PC-3 (cell line): ENCODE data around the gene PCDHGB1. TPM values are rescaled to one million over a fixed set of nuclear protein-coding genes. Genes with fewer than 3 reads are reported as not detected.
"Not testable (repeated sequence)": the region's sequence is repeated elsewhere in the genome, so short reads cannot be mapped to it uniquely, and the experiment has no call there.

ENCODE experiments used
- ATAC-seq: fragments of 200-7000 bp; cut with Tn5 transposase; 2 replicates; pipeline ENCODE4 v1.9.1; 2020; ENCODE audit warnings: mild to moderate bottlenecking, moderate library complexity
- BruUV-seq: library from RNA; stranded (reverse); fragments of 400-500 nt; replicated peaks from 2 replicates; lab custom pipeline; 2021; lab: Mats Ljungman, UMichigan
- CTCF ChIA-PET: fragments of 300-600 bp; sonication (Branson Sonifier 250); formaldehyde crosslinking; loops from one replicate; lab custom pipeline; 2022; ENCODE audit warnings: antibody characterized with exemption; lab: Charles Lee
- POLR2A ChIA-PET: fragments of 300-600 bp; sonication (Branson Sonifier 250); formaldehyde crosslinking; loops from one replicate; lab custom pipeline; 2022; ENCODE audit warnings: antibody characterized with exemption; ENCODE audit not compliant: unreplicated experiment; lab: Charles Lee
- DNase-seq: peaks from one replicate; pipeline ENCODE4 v3.0.0-alpha.2; 2015
- H2AFZ ChIP-seq: fragments of 300-600 bp; sonication (generic); 2 replicates; pipeline ENCODE4 v1.6.0; 2016; ENCODE audit warnings: antibody characterized with exemption, low read length
- H3F3A ChIP-seq: fragments of 300-600 bp; sonication (generic); one replicate; pipeline ENCODE4 v1.6.0; 2017; ENCODE audit warnings: antibody characterized with exemption, low read length, control low read depth, mild to moderate bottlenecking; ENCODE audit not compliant: unreplicated experiment
- H3K27ac ChIP-seq: fragments of 300-600 bp; sonication (generic); 2 replicates; pipeline ENCODE4 v1.5.1; 2016; ENCODE audit warnings: mild to moderate bottlenecking, low read length
- H3K27me3 ChIP-seq: fragments of 300-600 bp; sonication (generic); 2 replicates; pipeline ENCODE4 v1.6.1; 2016; ENCODE audit warnings: low read length, mixed read lengths
- H3K36me3 ChIP-seq: fragments of 300-600 bp; sonication (generic); 2 replicates; pipeline ENCODE4 v1.6.1; 2016; ENCODE audit warnings: low read depth, mixed run types, low read length, mixed read lengths
- H3K4me1 ChIP-seq: fragments of 300-600 bp; sonication (generic); 2 replicates; pipeline ENCODE4 v1.5.1; 2016; ENCODE audit warnings: low read length; ENCODE audit not compliant: insufficient read depth
- H3K4me2 ChIP-seq: fragments of 300-600 bp; sonication (generic); 2 replicates; pipeline ENCODE4 v1.6.0; 2016; ENCODE audit warnings: low read length
- H3K4me3 ChIP-seq: fragments of 300-600 bp; sonication (generic); 2 replicates; pipeline ENCODE4 v1.5.1; 2016; ENCODE audit warnings: mild to moderate bottlenecking, low read length, mixed read lengths
- H3K79me2 ChIP-seq: fragments of 300-600 bp; sonication (generic); 2 replicates; pipeline ENCODE4 v1.6.1; 2017; ENCODE audit warnings: low read length, mixed read lengths
- H3K9ac ChIP-seq: fragments of 300-600 bp; sonication (generic); 2 replicates; pipeline ENCODE4 v1.6.0; 2016; ENCODE audit warnings: mild to moderate bottlenecking, low read length
- H3K9me2 ChIP-seq: fragments of 300-600 bp; sonication (generic); replicated peaks from 2 replicates; pipeline ENCODE4 v1.6.1; 2016; ENCODE audit warnings: mixed run types, low read length, mixed read lengths
- H3K9me3 ChIP-seq: fragments of 300-600 bp; sonication (generic); 2 replicates; pipeline ENCODE4 v1.6.1; 2016; ENCODE audit warnings: low read length, mixed read lengths
- H4K20me1 ChIP-seq: fragments of 300-600 bp; sonication (generic); 2 replicates; pipeline ENCODE4 v1.6.1; 2016; ENCODE audit warnings: low read length, mixed read lengths
- EZH2 ChIP-seq: fragments of 300-600 bp; sonication (generic); IDR thresholded peaks from one replicate; pipeline ENCODE4 v1.6.1; 2017; ENCODE audit warnings: antibody characterized with exemption, mild to moderate bottlenecking, low read length; ENCODE audit not compliant: unreplicated experiment
- EZH2phosphoT487 ChIP-seq: fragments of 300-600 bp; sonication (generic); IDR thresholded peaks from 2 replicates; pipeline ENCODE4 v1.6.1; 2018; ENCODE audit warnings: mild to moderate bottlenecking, antibody characterized with exemption, low read length, borderline replicate concordance
- intact Hi-C: fragments of 100-400 bp; cut with micrococcal nuclease; formaldehyde crosslinking; loops from 2 replicates; pipeline ENCODE4 v1.9.0; 2023
- total RNA-seq: library from RNA; depleted of rRNA; stranded (reverse); fragments of >200 nt; gene quantifications from 2 replicates; pipeline ENCODE4 v1.2.3, GENCODE V29; 2014
- TF ChIP-seq, protein P1 (sequence below): fragments of 300-600 bp; sonication (generic); conservative IDR thresholded peaks from 2 replicates; pipeline ENCODE4 v1.5.1; 2017; ENCODE audit warnings: antibody characterized with exemption, low read depth, mild to moderate bottlenecking, low read length

PCDHGB1 gene
- total RNA-seq, 1 experiment from 2014 or later, result 0.04 TPM

DNA sequence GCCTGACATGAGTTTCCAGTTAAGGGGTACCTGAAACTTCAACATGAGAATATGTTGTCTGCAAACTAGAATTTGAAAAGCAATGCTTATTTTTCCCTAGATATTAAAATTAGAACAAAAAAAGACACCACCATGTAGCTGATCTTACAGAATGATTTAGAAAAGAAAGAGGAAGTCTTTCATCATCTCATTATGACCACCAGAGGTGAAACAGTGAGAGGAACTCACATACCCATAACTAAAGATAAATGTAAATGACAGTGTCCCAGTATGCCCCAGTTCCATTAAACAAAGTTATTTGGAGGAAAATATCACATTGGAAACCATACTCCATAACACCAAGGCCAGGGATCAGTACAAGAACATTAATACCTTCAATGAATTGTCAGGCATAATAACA, 36.2 kb upstream of the PCDHGB1 start:
- Histone ChIP-seq H2AFZ (no peak overlapping the region), H4K20me1 (no peaks in the 10 kb centered on the region), H3K9me3 (peaks cover 14% of the 10 kb centered on the region), H3K27ac (no peak overlapping the region), H3K4me1 (no peaks in the 10 kb centered on the region), H3K27me3 (no peaks in the 10 kb centered on the region), H3F3A (no peaks in the 10 kb centered on the region), H3K9ac (no peak overlapping the region), H3K36me3 (peaks cover 21% of the 10 kb centered on the region), H3K9me2 (no peaks in the 10 kb centered on the region), H3K79me2 (peaks cover 10% of the 10 kb centered on the region), H3K4me2 (no peak overlapping the region), H3K4me3 (no peak overlapping the region)
- TF ChIP-seq EZH2 (no peak), EZH2phosphoT487 (no peak)
- TF ChIP-seq, protein P1, sequence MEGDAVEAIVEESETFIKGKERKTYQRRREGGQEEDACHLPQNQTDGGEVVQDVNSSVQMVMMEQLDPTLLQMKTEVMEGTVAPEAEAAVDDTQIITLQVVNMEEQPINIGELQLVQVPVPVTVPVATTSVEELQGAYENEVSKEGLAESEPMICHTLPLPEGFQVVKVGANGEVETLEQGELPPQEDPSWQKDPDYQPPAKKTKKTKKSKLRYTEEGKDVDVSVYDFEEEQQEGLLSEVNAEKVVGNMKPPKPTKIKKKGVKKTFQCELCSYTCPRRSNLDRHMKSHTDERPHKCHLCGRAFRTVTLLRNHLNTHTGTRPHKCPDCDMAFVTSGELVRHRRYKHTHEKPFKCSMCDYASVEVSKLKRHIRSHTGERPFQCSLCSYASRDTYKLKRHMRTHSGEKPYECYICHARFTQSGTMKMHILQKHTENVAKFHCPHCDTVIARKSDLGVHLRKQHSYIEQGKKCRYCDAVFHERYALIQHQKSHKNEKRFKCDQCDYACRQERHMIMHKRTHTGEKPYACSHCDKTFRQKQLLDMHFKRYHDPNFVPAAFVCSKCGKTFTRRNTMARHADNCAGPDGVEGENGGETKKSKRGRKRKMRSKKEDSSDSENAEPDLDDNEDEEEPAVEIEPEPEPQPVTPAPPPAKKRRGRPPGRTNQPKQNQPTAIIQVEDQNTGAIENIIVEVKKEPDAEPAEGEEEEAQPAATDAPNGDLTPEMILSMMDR, result no peak
- ATAC-seq (no peak), DNase-seq (no peak)
- ChIA-PET POLR2A (no interaction called here), CTCF (no interaction called here)
- no TSS peak for BruUV-seq
- intact Hi-C loops, result no loop called here

DNA sequence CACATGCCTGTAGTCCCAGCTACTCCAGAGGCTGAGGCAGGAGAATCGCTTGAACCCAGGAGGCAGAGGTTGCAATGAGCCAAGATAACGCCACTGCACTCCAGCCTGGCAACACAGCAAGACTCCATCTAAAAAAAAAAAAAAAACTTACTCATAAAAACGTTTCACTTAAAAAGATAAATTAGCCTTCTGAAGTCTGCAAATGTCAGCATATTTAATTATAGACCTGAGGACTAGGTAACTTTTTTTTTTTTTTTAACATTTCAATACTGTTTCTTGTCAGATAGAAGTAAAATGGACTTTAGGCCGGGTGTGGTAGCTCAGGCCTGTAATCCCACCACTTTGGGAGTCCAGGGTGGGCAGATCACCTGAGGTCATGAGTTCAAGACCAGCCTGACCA, 32.9 kb upstream of the PCDHGB1 start:
- DNase-seq, H3K9ac ChIP-seq, H3F3A ChIP-seq, H3K4me3 ChIP-seq, H4K20me1 ChIP-seq, POLR2A ChIA-PET, CTCF ChIA-PET, H2AFZ ChIP-seq, ATAC-seq, H3K4me1 ChIP-seq, intact Hi-C loops, H3K27ac ChIP-seq, BruUV-seq, H3K4me2 ChIP-seq, H3K9me2 ChIP-seq, H3K27me3 ChIP-seq: not testable (repeated sequence)
- peaks cover 33% of the 10 kb centered on the region for H3K9me3 ChIP-seq
- H3K79me2 ChIP-seq, result peaks cover 28% of the 10 kb centered on the region
- peaks cover 36% of the 10 kb centered on the region for H3K36me3 ChIP-seq

DNA sequence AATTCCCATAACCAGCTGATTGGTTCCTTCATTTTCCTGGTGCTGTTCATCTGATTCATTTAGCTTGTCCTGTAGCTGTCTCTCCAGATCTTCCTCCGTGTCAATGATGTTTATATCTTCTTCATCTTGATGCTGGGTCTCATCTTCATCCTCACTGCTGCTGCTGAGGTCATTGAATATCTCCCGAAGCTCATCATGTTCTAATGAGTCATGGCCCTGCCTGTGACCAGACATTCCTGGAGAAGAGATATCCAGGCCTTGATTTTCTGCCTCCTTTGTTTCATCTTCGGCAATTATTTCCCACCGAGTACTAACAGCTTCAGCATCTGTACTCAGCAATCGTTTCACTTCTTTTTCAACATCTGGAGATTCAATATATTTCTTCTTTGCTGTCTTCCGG, 30.7 kb upstream of the PCDHGB1 start:
- no TSS peak for BruUV-seq
- H3K27ac ChIP-seq, result no peak overlapping the region
- TF ChIP-seq, protein P1, result no peak
- TF ChIP-seq EZH2 (no peak), EZH2phosphoT487 (no peak)
- no peaks in the 10 kb centered on the region for H3K27me3 ChIP-seq
- H3K4me2 ChIP-seq, result no peak overlapping the region
- ChIA-PET CTCF (no interaction called here), POLR2A (no interaction called here)
- no peaks in the 10 kb centered on the region for H3K4me1 ChIP-seq
- ATAC-seq (no peak), DNase-seq (no peak)
- H3F3A ChIP-seq, result no peaks in the 10 kb centered on the region
- H3K9me2 ChIP-seq, result no peaks in the 10 kb centered on the region
- H2AFZ ChIP-seq, result no peak overlapping the region
- H3K36me3 ChIP-seq, result peaks cover 36% of the 10 kb centered on the region
- H3K9me3 ChIP-seq, result peaks cover 38% of the 10 kb centered on the region
- H4K20me1 ChIP-seq, result no peaks in the 10 kb centered on the region
- H3K9ac ChIP-seq, result no peak overlapping the region
- peaks cover 28% of the 10 kb centered on the region for H3K79me2 ChIP-seq
- H3K4me3 ChIP-seq, result peak overlapping the region; percentile 78
- intact Hi-C loops, result no loop called here
